ENCODE results near the gene SP7. TPM values are rescaled to one million over a fixed set of nuclear protein-coding genes. Genes with fewer than 3 reads are reported as not detected.

SP7 gene
- total and polyA plus RNA-seq, 9 donors: 0.02 to 0.10 TPM; not detected in 7

- no peak for DNase-seq
- Histone ChIP-seq H3K4me1 (ENCODE audit: insufficient read depth) (peaks cover 3% of the 10 kb centered on the region), H3K27me3 (no peaks in the 10 kb centered on the region), H3K4me3 (no peak overlapping the region), H3K27ac (peak overlapping the region in 1 of 2 donors; percentile 73), H3K36me3 (no peaks in the 10 kb centered on the region), H3K9me3 (no peaks in the 10 kb centered on the region)
- TF ChIP-seq EP300 (IDR thresholded peaks at IDR 0.05) (no peak), POLR2A (IDR thresholded peaks at IDR 0.05) (no peak)
- TF ChIP-seq, protein P1, sequence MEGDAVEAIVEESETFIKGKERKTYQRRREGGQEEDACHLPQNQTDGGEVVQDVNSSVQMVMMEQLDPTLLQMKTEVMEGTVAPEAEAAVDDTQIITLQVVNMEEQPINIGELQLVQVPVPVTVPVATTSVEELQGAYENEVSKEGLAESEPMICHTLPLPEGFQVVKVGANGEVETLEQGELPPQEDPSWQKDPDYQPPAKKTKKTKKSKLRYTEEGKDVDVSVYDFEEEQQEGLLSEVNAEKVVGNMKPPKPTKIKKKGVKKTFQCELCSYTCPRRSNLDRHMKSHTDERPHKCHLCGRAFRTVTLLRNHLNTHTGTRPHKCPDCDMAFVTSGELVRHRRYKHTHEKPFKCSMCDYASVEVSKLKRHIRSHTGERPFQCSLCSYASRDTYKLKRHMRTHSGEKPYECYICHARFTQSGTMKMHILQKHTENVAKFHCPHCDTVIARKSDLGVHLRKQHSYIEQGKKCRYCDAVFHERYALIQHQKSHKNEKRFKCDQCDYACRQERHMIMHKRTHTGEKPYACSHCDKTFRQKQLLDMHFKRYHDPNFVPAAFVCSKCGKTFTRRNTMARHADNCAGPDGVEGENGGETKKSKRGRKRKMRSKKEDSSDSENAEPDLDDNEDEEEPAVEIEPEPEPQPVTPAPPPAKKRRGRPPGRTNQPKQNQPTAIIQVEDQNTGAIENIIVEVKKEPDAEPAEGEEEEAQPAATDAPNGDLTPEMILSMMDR (IDR thresholded peaks at IDR 0.05): no peak
- 94 to 98% (median 97%) methylated on average over 4 of the region's 4 CpGs for WGBS, 3 donors
- intact Hi-C loops (cut with DNase I): loop anchor here in 1 of 4 donors (2.0 kb wide), 1 partner anchor 19 kb away; no protein-coding TSS in a partner anchor
Observed at GRCh38 chr12:53343969-53344368, 7.8 kb upstream of the SP7 start.

GRCh38 chr12:53343449-53343848, 7.3 kb upstream of the SP7 start:
- no peaks in the 10 kb centered on the region for H3K36me3 ChIP-seq
- no peak for DNase-seq
- no peak overlapping the region for H3K27ac ChIP-seq
- H3K4me1 ChIP-seq (ENCODE audit: insufficient read depth): peaks cover 3% of the 10 kb centered on the region
- H3K9me3 ChIP-seq: no peaks in the 10 kb centered on the region
- WGBS, 3 donors: 61 to 62% (median 62%) methylated on average over 3 of the region's 3 CpGs
- H3K4me3 ChIP-seq: no peak overlapping the region
- H3K27me3 ChIP-seq: no peaks in the 10 kb centered on the region
- intact Hi-C loops (cut with DNase I): no loop called here
- TF ChIP-seq POLR2A (IDR thresholded peaks at IDR 0.05): no peak
- TF ChIP-seq, protein P1 (IDR thresholded peaks at IDR 0.05): no peak
- TF ChIP-seq EP300 (IDR thresholded peaks at IDR 0.05): no peak

GRCh38 chr12:53340398-53340797, 4.2 kb upstream of the SP7 start:
- TF ChIP-seq, protein P1 (IDR thresholded peaks at IDR 0.05): no peak
- TF ChIP-seq POLR2A (IDR thresholded peaks at IDR 0.05): no peak
- no peak for TF ChIP-seq EP300 (IDR thresholded peaks at IDR 0.05)
- Histone ChIP-seq H3K9me3 (no peaks in the 10 kb centered on the region), H3K27me3 (no peaks in the 10 kb centered on the region), H3K4me3 (no peak overlapping the region), H3K4me1 (ENCODE audit: insufficient read depth) (peaks cover 3% of the 10 kb centered on the region), H3K36me3 (no peaks in the 10 kb centered on the region), H3K27ac (no peak overlapping the region)
- DNase-seq: no peak
- intact Hi-C loops (cut with DNase I): no loop called here
- 83 to 89% (median 86%) methylated on average over 9 of the region's 9 CpGs for whole genome bisulfite sequencing, 3 donors

- Histone ChIP-seq H3K9me3 (no peaks in the 10 kb centered on the region), H3K27me3 (no peaks in the 10 kb centered on the region), H3K27ac (no peak overlapping the region), H3K4me1 (ENCODE audit: insufficient read depth) (no peaks in the 10 kb centered on the region), H3K4me3 (no peak overlapping the region), H3K36me3 (no peaks in the 10 kb centered on the region)
- intact Hi-C loops (cut with DNase I): no loop called here
- DNase-seq: no peak
- 33 to 59% (median 43%) methylated on average over 4 to 6 of the region's 6 CpGs for WGBS, 3 donors
- TF ChIP-seq POLR2A (IDR thresholded peaks at IDR 0.05) (no peak), EP300 (IDR thresholded peaks at IDR 0.05) (no peak)
- TF ChIP-seq, protein P1 (IDR thresholded peaks at IDR 0.05): no peak
Observed at GRCh38 chr12:53338916-53339315, 2.8 kb upstream of the SP7 start.

All from ovary (tissue), 9 donors.